NCI-H187 treated with DMSO at 0.1 percent for 48 hours (cell line): ENCODE results near the gene RNF14.
"Not testable (repeated sequence)": the region's sequence is repeated elsewhere in the genome, so short reads cannot be mapped to it uniquely, and the experiment has no call there.

Experiments
- DNase-seq: peaks from one replicate; lab custom pipeline; 2025; lab: John Stamatoyannopoulos, UW

RNF14 gene

GRCh38 chr5:142015781-142016533 is 47.1 kb downstream of the RNF14 start:
- no peak for DNase-seq

- DNase-seq, result no peak
These were observed 47.7 kb downstream of the RNF14 start for GRCh38 chr5:142016556-142016955.

- DNase-seq, result no peak
These were observed 49.0 kb downstream of the RNF14 start for GRCh38 chr5:142017832-142018427.

GRCh38 chr5:142020122-142020659 is 51.3 kb downstream of the RNF14 start:
- no peak for DNase-seq

GRCh38 chr5:142023836-142024235 is 54.9 kb downstream of the RNF14 start:
- no peak for DNase-seq

- peak; percentile 31 for DNase-seq
These were observed 55.9 kb downstream of the RNF14 start for GRCh38 chr5:142024771-142025304.

- no peak for DNase-seq
These were observed 56.7 kb downstream of the RNF14 start for GRCh38 chr5:142025637-142026036.

GRCh38 chr5:142032150-142032549 is 63.2 kb downstream of the RNF14 start:
- no peak for DNase-seq

GRCh38 chr5:142032747-142033631 is 64.1 kb downstream of the RNF14 start:
- no peak for DNase-seq

- DNase-seq, result not testable (repeated sequence)
These were observed 65.0 kb downstream of the RNF14 start for GRCh38 chr5:142033632-142034567.

- no peak for DNase-seq
These were observed 66.1 kb downstream of the RNF14 start for GRCh38 chr5:142034994-142035393.

GRCh38 chr5:142036918-142037317 is 68.0 kb downstream of the RNF14 start:
- no peak for DNase-seq

GRCh38 chr5:142037599-142037998 is 68.7 kb downstream of the RNF14 start:
- DNase-seq, result not testable (repeated sequence)

- no peak for DNase-seq
These were observed 69.8 kb downstream of the RNF14 start for GRCh38 chr5:142038735-142039134.
